Effector memory CD4-positive, alpha-beta T cell (primary cell): ENCODE data around the gene LCP1.
A peak's percentile ranks its signal among the peaks of the same experiment; 100 is the strongest.

Source experiments
- DNase-seq, 3 donors: peaks; one replicate each; pipeline ENCODE4 v3.0.0-alpha.2; 2020
- H3K27ac ChIP-seq: 2 replicates; pipeline ENCODE4 v1.7.0; 2013; ENCODE audit warnings: mild to moderate bottlenecking, low read length, moderate library complexity; ENCODE audit not compliant: insufficient read depth, poor library complexity, severe bottlenecking
- H3K27me3 ChIP-seq: replicated peaks from 2 replicates; pipeline ENCODE4 v1.7.0; 2013; ENCODE audit warnings: mild to moderate bottlenecking, low read length; ENCODE audit not compliant: insufficient read depth, control insufficient read depth, poor library complexity, severe bottlenecking
- H3K36me3 ChIP-seq: 2 replicates; pipeline ENCODE4 v1.7.0; 2013; ENCODE audit warnings: mild to moderate bottlenecking, low read length, moderate library complexity; ENCODE audit not compliant: control insufficient read depth, insufficient read depth
- H3K4me1 ChIP-seq: 2 replicates; pipeline ENCODE4 v1.7.0; 2013; ENCODE audit warnings: low read length, mild to moderate bottlenecking; ENCODE audit not compliant: control insufficient read depth, insufficient read depth, poor library complexity, severe bottlenecking
- H3K4me3 ChIP-seq: 2 replicates; pipeline ENCODE4 v1.7.0; 2013; ENCODE audit warnings: low read length, low read depth, mild to moderate bottlenecking; ENCODE audit not compliant: insufficient read depth, poor library complexity, severe bottlenecking
- H3K9me3 ChIP-seq: 2 replicates; pipeline ENCODE4 v1.7.0; 2013; ENCODE audit warnings: mild to moderate bottlenecking, low read length, moderate library complexity; ENCODE audit not compliant: control insufficient read depth

The LCP1 gene

GRCh38 chr13:46150134-46150693 lies 31.8 kb downstream of the LCP1 start:
- H3K4me3 ChIP-seq, result no peak overlapping the region
- H3K36me3 ChIP-seq, result peaks cover 88% of the 10 kb centered on the region
- H3K4me1 ChIP-seq, result no peaks in the 10 kb centered on the region
- H3K27me3 ChIP-seq, result no peaks in the 10 kb centered on the region
- DNase-seq, result no peak
- no peaks in the 10 kb centered on the region for H3K9me3 ChIP-seq
- no peak overlapping the region for H3K27ac ChIP-seq

GRCh38 chr13:46149272-46150133 lies 32.5 kb downstream of the LCP1 start:
- Histone ChIP-seq H3K27me3 (no peaks in the 10 kb centered on the region), H3K9me3 (no peaks in the 10 kb centered on the region), H3K36me3 (peaks cover 88% of the 10 kb centered on the region), H3K4me3 (no peak overlapping the region), H3K27ac (no peak overlapping the region), H3K4me1 (no peaks in the 10 kb centered on the region)
- DNase-seq, result no peak

- Histone ChIP-seq H3K4me3 (no peak overlapping the region), H3K27ac (no peak overlapping the region), H3K27me3 (no peaks in the 10 kb centered on the region), H3K36me3 (peaks cover 89% of the 10 kb centered on the region), H3K4me1 (no peaks in the 10 kb centered on the region), H3K9me3 (no peaks in the 10 kb centered on the region)
- no peak for DNase-seq
These were observed 35.1 kb downstream of the LCP1 start for GRCh38 chr13:46146898-46147297.

GRCh38 chr13:46145950-46146349 lies 36.0 kb downstream of the LCP1 start:
- Histone ChIP-seq H3K9me3 (no peaks in the 10 kb centered on the region), H3K4me1 (no peaks in the 10 kb centered on the region), H3K27me3 (no peaks in the 10 kb centered on the region), H3K27ac (no peak overlapping the region), H3K4me3 (no peak overlapping the region), H3K36me3 (peaks cover 87% of the 10 kb centered on the region)
- DNase-seq, result no peak

- H3K27ac ChIP-seq, result no peak overlapping the region
- H3K36me3 ChIP-seq, result peaks cover 87% of the 10 kb centered on the region
- H3K9me3 ChIP-seq, result no peaks in the 10 kb centered on the region
- no peaks in the 10 kb centered on the region for H3K4me1 ChIP-seq
- H3K27me3 ChIP-seq, result no peaks in the 10 kb centered on the region
- H3K4me3 ChIP-seq, result no peak overlapping the region
- no peak for DNase-seq
These were observed 36.8 kb downstream of the LCP1 start for GRCh38 chr13:46145135-46145534.

- no peak overlapping the region for H3K4me3 ChIP-seq
- H3K9me3 ChIP-seq, result no peaks in the 10 kb centered on the region
- no peaks in the 10 kb centered on the region for H3K27me3 ChIP-seq
- H3K4me1 ChIP-seq, result no peaks in the 10 kb centered on the region
- no peak overlapping the region for H3K27ac ChIP-seq
- DNase-seq, result no peak
- peaks cover 91% of the 10 kb centered on the region for H3K36me3 ChIP-seq
These were observed 38.7 kb downstream of the LCP1 start for GRCh38 chr13:46143184-46143701.

GRCh38 chr13:46142776-46143175 lies 39.2 kb downstream of the LCP1 start:
- Histone ChIP-seq H3K9me3 (no peaks in the 10 kb centered on the region), H3K27ac (no peak overlapping the region), H3K27me3 (no peaks in the 10 kb centered on the region)

GRCh38 chr13:46140044-46140443 lies 41.9 kb downstream of the LCP1 start:
- peaks cover 95% of the 10 kb centered on the region for H3K36me3 ChIP-seq

More at GRCh38 chr13:46142776-46143175, 39.2 kb downstream of the LCP1 start:
- no peak for DNase-seq
- Histone ChIP-seq H3K4me3 (no peak overlapping the region), H3K4me1 (no peaks in the 10 kb centered on the region), H3K36me3 (peaks cover 91% of the 10 kb centered on the region)

GRCh38 chr13:46137627-46138317 lies 44.2 kb downstream of the LCP1 start:
- Histone ChIP-seq H3K4me3 (no peak overlapping the region), H3K9me3 (no peaks in the 10 kb centered on the region), H3K27me3 (no peaks in the 10 kb centered on the region), H3K4me1 (no peaks in the 10 kb centered on the region), H3K27ac (no peak overlapping the region), H3K36me3 (peaks cover 93% of the 10 kb centered on the region)
- no peak for DNase-seq

More at GRCh38 chr13:46140044-46140443, 41.9 kb downstream of the LCP1 start:
- Histone ChIP-seq H3K9me3 (no peaks in the 10 kb centered on the region), H3K27me3 (no peaks in the 10 kb centered on the region), H3K4me1 (no peaks in the 10 kb centered on the region), H3K4me3 (no peak overlapping the region), H3K27ac (peak overlapping the region; percentile 19)
- no peak for DNase-seq

GRCh38 chr13:46136688-46137087 lies 45.3 kb downstream of the LCP1 start:
- Histone ChIP-seq H3K4me3 (no peak overlapping the region), H3K9me3 (no peaks in the 10 kb centered on the region), H3K36me3 (peaks cover 94% of the 10 kb centered on the region), H3K4me1 (no peaks in the 10 kb centered on the region), H3K27me3 (no peaks in the 10 kb centered on the region), H3K27ac (no peak overlapping the region)
- DNase-seq, result no peak
